Lung (tissue), 12 donors: ENCODE data around the gene CTTNBP2NL. TPM values are rescaled to one million over a fixed set of nuclear protein-coding genes. Genes with fewer than 3 reads are reported as not detected.

Experiments used
- ATAC-seq: fragments of 200-7000 bp; cut with Tn5 transposase; one replicate; pipeline ENCODE4 v1.9.1; 2020; ENCODE audit warnings: moderate number of reproducible peaks; ENCODE audit not compliant: insufficient read depth, low FRiP score
- DNase-seq, 3 donors: peaks; one replicate each; pipeline ENCODE4 v3.0.0-alpha.2; 2013 to 2017
- H3K27ac ChIP-seq, 2 donors: one replicate each; pipeline ENCODE4 v1.5.1; 2013; ENCODE audit warnings: mild to moderate bottlenecking in 2 of 2, moderate library complexity in 2 of 2, control low read depth in 1 of 2, inconsistent platforms in 1 of 2, low read depth in 1 of 2, low read length in 1 of 2
- H3K27me3 ChIP-seq, 3 donors: one replicate each; pipeline ENCODE4 v1.5.1; 2013; ENCODE audit warnings: low read length in 2 of 3; ENCODE audit not compliant: control insufficient read depth in 3 of 3, insufficient read depth in 3 of 3
- H3K36me3 ChIP-seq, 4 donors: one replicate each; pipeline ENCODE4 v1.5.1; 2013; ENCODE audit warnings: low read length in 4 of 4, mild to moderate bottlenecking in 1 of 4, moderate library complexity in 1 of 4; ENCODE audit not compliant: control insufficient read depth in 4 of 4, insufficient read depth in 4 of 4
- H3K4me1 ChIP-seq, 5 donors: one replicate each; pipeline ENCODE4 v1.5.1; 2013; ENCODE audit warnings: low read length in 5 of 5, mild to moderate bottlenecking in 2 of 5, moderate library complexity in 1 of 5; ENCODE audit not compliant: control insufficient read depth in 5 of 5, insufficient read depth in 5 of 5
- H3K4me3 ChIP-seq: one replicate; pipeline ENCODE4 v1.5.1; 2013; ENCODE audit warnings: mild to moderate bottlenecking, control low read depth, moderate library complexity
- H3K9ac ChIP-seq, 2 donors: one replicate each; pipeline ENCODE4 v1.5.1; 2013; ENCODE audit warnings: low read length in 2 of 2, control low read depth in 1 of 2; ENCODE audit not compliant: insufficient read depth in 1 of 2
- H3K9me3 ChIP-seq, 4 donors: one replicate each; pipeline ENCODE4 v1.5.1; 2013; ENCODE audit warnings: low read length in 3 of 4, mild to moderate bottlenecking in 1 of 4, moderate library complexity in 1 of 4; ENCODE audit not compliant: control insufficient read depth in 4 of 4, insufficient read depth in 3 of 4
- WGBS, 2 donors: extraction: QIAGEN DNeasy Blood & Tissue Kit; methylation state at CpG; one replicate each; pipeline ENCODE4 v1.1.7; 2013; 5-methylcytosine and 5-hydroxymethylcytosine counted together
- polyA plus RNA-seq, 2 donors: library from polyadenylated mRNA; stranded (reverse); fragments of 200-250 nt; gene quantifications; one replicate each; pipeline ENCODE4 v1.2.1, GENCODE V29; 2013
- total RNA-seq, 2 donors: library from RNA; depleted of rRNA in 1 of 2; stranded (reverse); fragments of >200 nt in 1 of 2; gene quantifications; one replicate each; pipeline ENCODE4 v1.2.1, GENCODE V29; 2014 to 2021
- TF ChIP-seq, protein P1 (sequence below): IDR thresholded peaks from 2 replicates; pipeline ENCODE4 v1.5.1; 2012; ENCODE audit warnings: mild to moderate bottlenecking; ENCODE audit errors: control extremely low read depth, extremely low read depth
- donor health status: control.
- donor health status: control.
- donor health status: Bipolar disorder and iron deficiency.
- donor health status: healthy.
- donor health status: DM: yes; HTN: yes; CAD: no.

CTTNBP2NL gene
- total and polyA plus RNA-seq, 4 donors = 9.0 to 38.5 (median 17.0) TPM

DNA sequence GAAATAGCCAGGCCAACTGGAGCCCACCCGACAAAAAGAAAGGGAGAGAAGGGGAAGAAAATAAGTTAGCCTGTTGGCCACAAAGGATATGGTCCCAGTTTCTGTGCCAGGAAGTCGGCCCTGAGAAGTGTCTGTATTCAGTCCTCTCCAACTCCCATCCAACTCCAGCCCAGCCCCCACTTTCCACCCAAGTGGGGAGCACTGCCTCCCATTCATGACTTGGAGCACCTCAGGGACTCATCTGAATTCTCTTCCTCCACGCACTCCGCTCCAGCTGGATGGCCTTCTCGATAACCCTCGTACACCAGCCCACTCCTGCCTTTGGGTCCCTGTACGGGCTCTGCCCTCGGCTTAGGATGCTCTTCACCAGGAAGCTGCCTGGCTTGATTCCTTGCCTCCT is 110.7 kb downstream of the CTTNBP2NL start:
- Histone ChIP-seq H3K27ac (no peak overlapping the region), H3K27me3 (peaks cover 0 to 39% (median 28%) of the 10 kb centered on the region in 3 donors), H3K4me3 (no peak overlapping the region), H3K9ac (no peak overlapping the region), H3K4me1 (peaks cover 0 to 52% (median 14%) of the 10 kb centered on the region in 5 donors), H3K36me3 (no peaks in the 10 kb centered on the region), H3K9me3 (no peaks in the 10 kb centered on the region)
- DNase-seq (no peak), ATAC-seq (no peak)
- TF ChIP-seq, protein P1, sequence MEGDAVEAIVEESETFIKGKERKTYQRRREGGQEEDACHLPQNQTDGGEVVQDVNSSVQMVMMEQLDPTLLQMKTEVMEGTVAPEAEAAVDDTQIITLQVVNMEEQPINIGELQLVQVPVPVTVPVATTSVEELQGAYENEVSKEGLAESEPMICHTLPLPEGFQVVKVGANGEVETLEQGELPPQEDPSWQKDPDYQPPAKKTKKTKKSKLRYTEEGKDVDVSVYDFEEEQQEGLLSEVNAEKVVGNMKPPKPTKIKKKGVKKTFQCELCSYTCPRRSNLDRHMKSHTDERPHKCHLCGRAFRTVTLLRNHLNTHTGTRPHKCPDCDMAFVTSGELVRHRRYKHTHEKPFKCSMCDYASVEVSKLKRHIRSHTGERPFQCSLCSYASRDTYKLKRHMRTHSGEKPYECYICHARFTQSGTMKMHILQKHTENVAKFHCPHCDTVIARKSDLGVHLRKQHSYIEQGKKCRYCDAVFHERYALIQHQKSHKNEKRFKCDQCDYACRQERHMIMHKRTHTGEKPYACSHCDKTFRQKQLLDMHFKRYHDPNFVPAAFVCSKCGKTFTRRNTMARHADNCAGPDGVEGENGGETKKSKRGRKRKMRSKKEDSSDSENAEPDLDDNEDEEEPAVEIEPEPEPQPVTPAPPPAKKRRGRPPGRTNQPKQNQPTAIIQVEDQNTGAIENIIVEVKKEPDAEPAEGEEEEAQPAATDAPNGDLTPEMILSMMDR = no peak
- WGBS, 2 donors = 95% methylated on average over 8 of the region's 8 CpGs

DNA sequence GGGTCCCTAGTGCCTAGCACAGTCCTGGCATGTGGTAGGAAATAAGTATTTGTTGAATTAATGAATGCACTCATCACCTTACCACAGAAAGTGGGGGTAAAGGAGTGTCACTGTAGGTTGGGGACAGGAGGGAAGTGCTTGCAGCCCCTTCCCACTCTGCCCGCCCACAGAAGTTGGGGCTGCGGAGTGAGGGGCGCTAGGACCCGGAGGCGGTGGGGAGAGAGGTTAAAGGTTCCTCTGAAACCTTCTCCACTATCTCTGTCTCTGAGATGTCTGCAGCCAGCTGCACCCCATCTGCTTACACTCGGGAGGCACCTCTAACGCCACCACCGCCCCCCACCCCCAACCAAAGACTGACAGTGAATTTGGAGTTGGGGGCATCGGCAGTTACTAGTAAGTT is 111.3 kb downstream of the CTTNBP2NL start:
- no peaks in the 10 kb centered on the region for H3K36me3 ChIP-seq
- no peak for ATAC-seq
- no peak overlapping the region for H3K27ac ChIP-seq
- TF ChIP-seq, protein P1 = no peak
- 79 to 80% methylated on average over 9 of the region's 9 CpGs for WGBS, 2 donors
- no peak for DNase-seq
- no peaks in the 10 kb centered on the region for H3K9me3 ChIP-seq
- H3K4me3 ChIP-seq = no peak overlapping the region
- peaks cover 0 to 44% (median 27%) of the 10 kb centered on the region in 3 donors for H3K27me3 ChIP-seq
- H3K4me1 ChIP-seq = peaks cover 0 to 49% (median 10%) of the 10 kb centered on the region in 5 donors
- H3K9ac ChIP-seq = no peak overlapping the region

DNA sequence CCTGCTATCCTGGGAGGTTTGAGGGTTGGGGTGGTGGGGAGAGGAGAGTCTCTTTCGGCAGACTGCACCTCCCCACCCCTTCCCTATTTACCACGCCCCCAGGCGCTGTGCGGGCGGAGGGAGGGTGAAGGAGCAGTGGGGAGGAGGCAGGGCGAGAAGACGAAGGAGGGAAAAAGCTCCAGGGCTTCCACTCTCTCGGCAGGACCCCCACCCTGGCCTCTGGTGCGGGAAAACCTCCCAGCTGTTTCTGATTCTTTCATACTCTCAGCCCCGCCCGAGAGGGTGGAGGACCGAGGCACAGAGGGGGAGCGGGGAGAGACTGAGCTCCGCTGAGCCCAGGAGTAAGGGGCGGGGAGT is 111.9 kb downstream of the CTTNBP2NL start:
- Histone ChIP-seq H3K4me3 (no peak overlapping the region), H3K9ac (no peak overlapping the region), H3K36me3 (no peaks in the 10 kb centered on the region), H3K27me3 (peaks cover 0 to 43% (median 23%) of the 10 kb centered on the region in 3 donors), H3K4me1 (peaks cover 0 to 43% (median 13%) of the 10 kb centered on the region in 5 donors), H3K27ac (no peak overlapping the region), H3K9me3 (no peaks in the 10 kb centered on the region)
- TF ChIP-seq, protein P1 = no peak
- WGBS, 2 donors = 1 to 2% methylated on average over 15 of the region's 15 CpGs
- no peak for ATAC-seq
- DNase-seq = peak; percentile 57 to 64 (median 58)
